ENCODE results near the gene APOL2. TPM values are rescaled to one million over a fixed set of nuclear protein-coding genes. Genes with fewer than 3 reads are reported as not detected.

Gene APOL2, protein sequence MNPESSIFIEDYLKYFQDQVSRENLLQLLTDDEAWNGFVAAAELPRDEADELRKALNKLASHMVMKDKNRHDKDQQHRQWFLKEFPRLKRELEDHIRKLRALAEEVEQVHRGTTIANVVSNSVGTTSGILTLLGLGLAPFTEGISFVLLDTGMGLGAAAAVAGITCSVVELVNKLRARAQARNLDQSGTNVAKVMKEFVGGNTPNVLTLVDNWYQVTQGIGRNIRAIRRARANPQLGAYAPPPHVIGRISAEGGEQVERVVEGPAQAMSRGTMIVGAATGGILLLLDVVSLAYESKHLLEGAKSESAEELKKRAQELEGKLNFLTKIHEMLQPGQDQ
- 53.5 and 59.9 TPM in 2 replicates for total RNA-seq
- long read RNA-seq, transcript APOL2-202 (5 exons, 2,551 nt): major isoform, 228 of 258 reads
- long read RNA-seq, partial matches to known transcripts: 2 of 258 reads
- long read RNA-seq, other reads (novel, unspliced or antisense): 21 of 258 reads

DNA sequence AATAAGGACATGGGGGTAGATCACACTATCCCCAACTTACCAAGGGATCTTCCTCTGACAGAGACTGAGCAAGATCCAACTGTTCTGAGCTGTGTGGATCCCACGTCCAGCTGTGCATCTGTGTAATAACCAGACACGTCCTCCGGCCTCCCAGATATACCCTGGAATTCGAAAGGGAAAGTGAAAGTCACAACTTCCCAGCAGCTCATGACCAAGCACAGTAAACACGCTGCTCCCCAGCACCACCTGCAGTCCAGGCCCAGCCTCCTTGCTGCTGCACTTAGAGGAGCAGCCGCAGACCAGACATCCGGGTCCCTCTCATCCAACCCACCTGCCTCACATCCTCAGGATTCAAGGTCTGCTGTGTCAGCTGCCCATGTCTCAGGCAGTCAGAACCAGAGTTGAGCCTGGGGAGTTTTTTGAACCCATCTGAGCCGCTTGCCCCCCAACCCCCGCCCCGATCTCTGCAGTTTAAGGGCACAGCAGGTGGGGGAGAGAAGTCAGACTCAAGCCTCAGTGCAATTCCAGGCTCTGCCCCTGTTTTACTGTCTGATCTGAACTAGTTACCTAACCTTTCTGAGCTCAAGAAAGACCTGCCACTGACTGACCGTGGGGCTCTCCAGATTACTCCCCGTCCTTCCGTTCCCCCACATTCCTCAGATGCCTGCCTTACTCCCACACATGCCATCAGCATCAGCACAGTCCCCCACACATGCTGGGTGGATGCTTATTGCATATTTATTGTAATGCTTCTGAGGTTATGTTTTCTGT is at the start of gene APOL2:
APOL2 (minus strand) TSS at position 127 of the 771 bp plus-strand sequence. CDS start 6,365 bp downstream, outside the sequence.
- Mint-ChIP-seq H3K27ac (ENCODE audit: unreplicated experiment) (peak within 1 kb of the TSS; percentile 99), H3K4me3 (ENCODE audit: unreplicated experiment) (peak within 1 kb of the TSS; percentile 92), H3K4me1 (ENCODE audit: unreplicated experiment) (peaks cover 64% of the 10 kb centered on the region), H3K36me3 (ENCODE audit: unreplicated experiment) (peaks cover 22% of the 10 kb centered on the region), H3K9me3 (ENCODE audit: unreplicated experiment) (peaks cover 14% of the 10 kb centered on the region), H3K27me3 (ENCODE audit: unreplicated experiment) (peaks cover 6% of the 10 kb centered on the region)
- TF ChIP-seq CTCF (IDR thresholded peaks at IDR 0.05): peak; percentile 72
- peak; percentile 96 for DNase-seq (ENCODE audit: extremely low spot score, unreplicated experiment)

- H3K27me3 Mint-ChIP-seq (ENCODE audit: unreplicated experiment): no peaks in the 10 kb centered on the region
- peaks cover 7% of the 10 kb centered on the region for H3K4me1 Mint-ChIP-seq (ENCODE audit: unreplicated experiment)
- no peak for DNase-seq (ENCODE audit: extremely low spot score, unreplicated experiment)
- peaks cover 48% of the 10 kb centered on the region for H3K36me3 Mint-ChIP-seq (ENCODE audit: unreplicated experiment)
- H3K4me3 Mint-ChIP-seq (ENCODE audit: unreplicated experiment): no peak overlapping the region
- H3K27ac Mint-ChIP-seq (ENCODE audit: unreplicated experiment): peak overlapping the region; percentile 59
- no peak for TF ChIP-seq CTCF (IDR thresholded peaks at IDR 0.05)
- no peaks in the 10 kb centered on the region for H3K9me3 Mint-ChIP-seq (ENCODE audit: unreplicated experiment)
Measured at GRCh38 chr22:36288571-36289405, 49.5 kb upstream of the APOL2 start.

DNA sequence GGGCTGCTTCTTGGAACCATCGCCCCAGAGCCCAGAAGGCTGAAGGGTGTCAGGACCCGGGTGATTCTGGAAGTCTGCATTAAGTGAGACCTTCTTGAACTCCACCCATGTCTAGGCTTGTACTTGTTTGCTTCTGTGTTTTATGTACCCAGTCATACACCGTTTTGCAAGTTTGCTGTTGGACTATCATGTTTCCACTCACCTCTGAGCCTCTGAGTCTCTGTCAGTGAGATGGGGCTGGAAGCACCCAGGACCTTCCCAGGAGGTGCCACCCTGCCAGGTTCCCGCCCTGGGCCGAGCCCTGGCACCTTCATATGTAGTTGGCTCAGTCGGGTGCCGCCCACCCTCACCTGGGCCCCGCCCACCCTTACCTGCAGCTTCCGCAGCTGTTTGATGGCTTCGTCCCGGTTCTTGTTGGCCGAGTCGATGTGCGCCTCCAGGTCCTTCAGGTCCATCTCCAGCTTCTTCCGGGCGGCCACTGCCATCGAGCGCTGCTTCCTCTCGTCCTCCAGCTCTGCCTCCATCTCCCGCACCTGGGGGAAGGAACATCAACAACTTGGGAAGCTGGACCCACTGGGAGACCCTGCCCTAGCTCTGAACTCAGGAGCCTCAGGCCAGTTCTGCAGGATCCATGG is 48.7 kb upstream of the APOL2 start:
- TF ChIP-seq CTCF (IDR thresholded peaks at IDR 0.05): no peak
- H3K27me3 Mint-ChIP-seq (ENCODE audit: unreplicated experiment): no peaks in the 10 kb centered on the region
- H3K4me1 Mint-ChIP-seq (ENCODE audit: unreplicated experiment): peaks cover 7% of the 10 kb centered on the region
- no peak overlapping the region for H3K4me3 Mint-ChIP-seq (ENCODE audit: unreplicated experiment)
- H3K9me3 Mint-ChIP-seq (ENCODE audit: unreplicated experiment): no peaks in the 10 kb centered on the region
- DNase-seq (ENCODE audit: extremely low spot score, unreplicated experiment): no peak
- peaks cover 53% of the 10 kb centered on the region for H3K36me3 Mint-ChIP-seq (ENCODE audit: unreplicated experiment)
- H3K27ac Mint-ChIP-seq (ENCODE audit: unreplicated experiment): peak overlapping the region; percentile 59

DNA sequence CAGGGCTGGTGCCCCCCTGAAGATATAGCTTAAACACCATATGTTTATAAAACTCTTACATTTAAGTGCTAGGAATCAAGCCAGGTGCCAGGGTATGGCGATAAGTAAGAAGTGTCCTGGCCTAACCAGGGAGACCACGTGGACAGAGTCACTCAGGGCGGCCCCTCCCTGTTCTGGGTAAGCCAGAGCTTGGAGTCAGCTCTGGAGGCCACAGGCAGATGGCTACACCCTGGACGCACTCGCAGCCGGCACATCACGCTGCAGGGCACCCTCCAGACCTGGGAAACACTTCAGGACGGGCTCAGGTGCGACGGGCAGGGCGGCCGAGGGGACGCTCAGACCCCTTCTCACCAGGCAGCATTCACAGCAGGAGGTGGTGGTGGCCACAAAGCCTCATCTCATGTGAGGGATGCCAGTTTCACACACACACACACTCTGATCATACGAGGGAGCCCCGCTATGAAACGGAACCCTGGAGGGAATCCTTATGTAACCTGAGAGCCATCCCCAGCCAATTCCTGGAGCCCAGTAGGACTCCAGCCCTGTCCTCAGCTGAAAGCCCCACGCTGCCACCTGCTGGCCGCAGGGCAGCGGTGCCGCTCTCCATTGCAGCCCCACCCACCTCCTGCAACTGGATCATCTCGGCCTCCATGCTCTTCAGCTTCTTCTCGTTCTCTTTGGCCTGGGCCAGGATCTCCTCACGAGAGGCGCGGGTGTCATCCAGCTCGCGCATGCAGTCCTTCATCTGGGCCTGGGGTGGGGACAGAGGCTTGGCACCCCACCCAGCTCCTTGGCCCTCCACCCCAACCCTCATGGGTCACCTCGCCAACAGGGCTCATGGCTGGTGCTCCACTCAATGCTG is 47.0 kb upstream of the APOL2 start:
- DNase-seq (ENCODE audit: extremely low spot score, unreplicated experiment): peak; percentile 94
- H3K27ac Mint-ChIP-seq (ENCODE audit: unreplicated experiment): peak overlapping the region; percentile 60
- no peaks in the 10 kb centered on the region for H3K9me3 Mint-ChIP-seq (ENCODE audit: unreplicated experiment)
- TF ChIP-seq CTCF (IDR thresholded peaks at IDR 0.05): peak; percentile 96
- peaks cover 46% of the 10 kb centered on the region for H3K36me3 Mint-ChIP-seq (ENCODE audit: unreplicated experiment)
- H3K4me3 Mint-ChIP-seq (ENCODE audit: unreplicated experiment): no peak overlapping the region
- peaks cover 7% of the 10 kb centered on the region for H3K4me1 Mint-ChIP-seq (ENCODE audit: unreplicated experiment)
- no peaks in the 10 kb centered on the region for H3K27me3 Mint-ChIP-seq (ENCODE audit: unreplicated experiment)

Data from osteocyte (in vitro differentiated cells).